Activated CD4-positive, alpha-beta T cell treated with anti-CD3 and anti-CD28 coated beads for 1 hour (primary cell): ENCODE measurements around the gene CLIP1.
"Not testable (repeated sequence)": the region's sequence is repeated elsewhere in the genome, so short reads cannot be mapped to it uniquely, and the experiment has no call there.

Experiments used
- DNase-seq: peaks from one replicate; pipeline ENCODE4 v3.0.0-alpha.2; 2020

Gene CLIP1

DNA sequence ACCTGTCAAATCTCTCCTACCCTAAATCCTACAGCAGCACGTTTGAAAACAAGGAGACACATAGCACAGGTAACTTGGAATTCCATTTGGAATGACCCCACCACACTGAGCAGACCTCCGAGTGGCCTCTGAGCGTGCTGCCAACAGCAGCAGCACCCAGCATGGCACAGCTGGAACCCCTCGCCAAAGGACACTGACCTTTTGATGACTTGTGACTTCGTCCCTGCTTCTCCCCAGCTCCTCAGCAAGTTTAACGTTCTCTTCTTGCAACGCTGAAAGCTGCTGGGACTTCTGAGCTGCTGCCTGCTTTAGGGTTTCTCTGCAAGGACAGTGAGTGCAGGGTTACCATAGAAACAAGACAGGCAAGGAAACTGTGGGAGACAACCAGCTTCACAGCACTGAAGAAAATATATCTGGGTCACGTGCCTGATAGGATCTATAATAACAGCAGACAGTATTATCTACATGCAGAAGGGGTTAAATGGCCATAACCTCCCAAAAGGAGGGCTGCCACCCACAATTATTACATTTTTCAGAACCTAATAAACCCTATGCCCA is 112.8 kb downstream of the CLIP1 start:
- no peak for DNase-seq

GRCh38 chr12:122308811-122309210 is 113.7 kb downstream of the CLIP1 start:
- no peak for DNase-seq

DNA sequence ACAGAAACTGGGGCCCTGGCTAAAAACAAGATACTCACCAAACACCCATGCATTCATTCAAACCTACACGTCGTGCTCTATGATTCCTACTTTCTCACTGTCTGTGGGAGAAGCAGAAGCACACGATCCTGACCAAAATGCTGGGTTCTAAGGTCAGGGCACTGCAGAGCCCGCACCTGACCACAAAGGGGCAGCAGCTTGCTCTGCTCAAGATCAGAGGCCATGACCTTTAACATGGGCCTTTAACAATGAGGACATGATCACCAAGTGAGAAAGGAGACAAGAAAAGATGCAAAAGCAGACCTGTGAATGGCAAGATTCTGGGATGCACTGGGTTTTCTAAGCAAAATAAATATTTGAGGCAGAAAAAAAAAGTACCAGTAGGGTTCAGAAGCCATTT is 116.1 kb downstream of the CLIP1 start:
- DNase-seq = no peak

DNA sequence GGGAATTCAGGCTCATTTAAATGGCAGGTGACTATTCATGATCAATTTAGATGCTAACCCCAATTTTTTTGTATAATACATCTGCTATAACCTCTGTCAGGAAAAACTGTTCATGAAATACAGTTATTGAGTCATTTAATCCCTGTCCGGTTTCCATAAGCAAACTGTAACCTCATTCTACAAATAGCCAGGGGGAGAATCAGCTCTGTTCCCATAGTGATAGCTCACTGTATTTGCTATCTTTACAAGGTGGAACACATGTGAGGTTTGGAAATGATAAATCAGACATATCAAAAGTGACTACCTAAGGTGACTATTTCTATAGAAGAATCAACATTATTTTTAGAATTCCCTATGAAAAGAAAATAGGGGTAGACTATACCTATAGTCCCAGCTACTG is 117.5 kb downstream of the CLIP1 start:
- no peak for DNase-seq

- DNase-seq = no peak
Observed at GRCh38 chr12:122303068-122303467, 119.4 kb downstream of the CLIP1 start.

DNA sequence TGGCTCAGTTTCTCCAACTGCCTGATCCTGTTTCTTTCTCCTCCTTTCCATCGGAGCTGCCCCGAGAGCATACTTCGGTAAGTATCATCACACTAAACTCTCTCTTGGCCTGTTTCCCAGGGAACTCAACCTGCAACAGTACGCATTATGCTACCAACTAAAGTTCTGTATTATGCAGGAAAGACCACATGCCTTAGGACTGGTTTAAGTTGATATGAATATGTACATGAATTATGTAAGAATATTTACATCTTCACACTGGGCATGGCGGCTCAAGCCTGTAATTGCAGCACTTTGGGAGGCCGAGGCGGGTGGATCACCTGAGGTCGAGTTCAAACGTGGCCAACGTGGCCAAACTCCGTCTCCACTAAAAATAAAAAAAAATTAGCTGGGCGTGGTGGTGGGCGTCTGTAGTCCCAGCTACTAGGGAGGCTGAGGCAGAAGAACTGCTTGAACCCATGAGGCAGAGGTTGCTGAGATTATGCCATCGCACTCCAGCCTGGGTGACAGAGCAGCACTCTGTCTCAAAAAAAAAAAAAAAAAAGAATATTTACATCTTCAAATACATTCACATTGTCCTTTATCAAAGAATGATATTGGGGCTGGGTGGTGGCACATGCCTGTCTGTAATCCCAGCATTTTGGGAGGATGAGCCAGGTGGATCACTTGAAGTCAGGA is 124.3 kb downstream of the CLIP1 start:
- no peak for DNase-seq

- DNase-seq = no peak
Observed at GRCh38 chr12:122297494-122297893, 125.0 kb downstream of the CLIP1 start.

- DNase-seq = no peak
Observed at GRCh38 chr12:122295877-122296276, 126.6 kb downstream of the CLIP1 start.

GRCh38 chr12:122293081-122293480 is 129.4 kb downstream of the CLIP1 start:
- DNase-seq = no peak

- DNase-seq = no peak
Observed at GRCh38 chr12:122291431-122291830, 131.0 kb downstream of the CLIP1 start.

- no peak for DNase-seq
Observed at GRCh38 chr12:122283680-122284079, 138.8 kb downstream of the CLIP1 start.

DNA sequence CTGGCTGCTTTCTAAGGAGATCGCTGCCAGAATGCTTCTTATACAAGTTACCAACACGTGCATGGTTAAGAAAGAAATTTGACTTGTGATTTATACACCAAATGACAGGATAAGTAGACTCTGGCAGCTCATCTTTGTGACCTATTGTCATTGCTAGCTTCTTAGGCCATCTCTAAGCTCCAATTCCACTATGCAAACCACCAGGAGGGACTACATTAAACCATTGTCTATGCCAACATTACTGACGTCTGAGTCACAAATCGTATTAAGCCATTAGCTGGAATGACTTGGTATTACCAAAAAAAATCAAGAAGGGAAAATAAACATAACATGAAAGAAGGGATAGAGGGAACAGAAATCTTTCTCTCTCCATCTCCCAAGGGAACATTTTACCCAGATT is 140.4 kb downstream of the CLIP1 start:
- DNase-seq = no peak

GRCh38 chr12:122276242-122276641 is 146.2 kb downstream of the CLIP1 start:
- no peak for DNase-seq

DNA sequence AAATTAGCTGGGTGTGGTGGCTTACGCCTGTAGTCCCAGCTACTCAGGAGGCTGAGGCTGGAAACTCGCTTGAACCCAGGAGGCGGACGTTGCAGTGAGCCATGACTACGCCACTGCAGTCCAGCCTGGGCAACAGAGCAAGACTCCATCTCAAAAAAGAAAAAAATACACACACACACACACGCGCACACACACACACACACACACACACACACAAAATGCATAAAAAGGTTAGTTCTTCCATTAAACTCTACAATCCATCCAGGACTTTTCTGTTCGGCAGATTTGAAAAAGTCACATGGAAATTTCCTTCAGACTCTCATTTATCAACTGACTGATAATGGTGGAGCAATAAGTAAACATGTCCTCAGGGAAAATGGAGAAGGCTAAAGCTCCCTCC is 147.0 kb downstream of the CLIP1 start:
- DNase-seq = no peak

GRCh38 chr12:122266230-122266901 is 156.1 kb downstream of the CLIP1 start, which contains the start of gene VPS33A:
VPS33A (minus strand) TSS chr12:122266494; CDS start chr12:122266408, 86 bp downstream.
- DNase-seq = peak; percentile 87

GRCh38 chr12:122265886-122266229 is 156.6 kb downstream of the CLIP1 start:
- no peak for DNase-seq

GRCh38 chr12:122265476-122265875 is 157.0 kb downstream of the CLIP1 start:
- no peak for DNase-seq

- DNase-seq = not testable (repeated sequence)
Observed at GRCh38 chr12:122260735-122261134, 161.7 kb downstream of the CLIP1 start.

GRCh38 chr12:122258939-122259338 is 163.5 kb downstream of the CLIP1 start:
- DNase-seq = not testable (repeated sequence)

DNA sequence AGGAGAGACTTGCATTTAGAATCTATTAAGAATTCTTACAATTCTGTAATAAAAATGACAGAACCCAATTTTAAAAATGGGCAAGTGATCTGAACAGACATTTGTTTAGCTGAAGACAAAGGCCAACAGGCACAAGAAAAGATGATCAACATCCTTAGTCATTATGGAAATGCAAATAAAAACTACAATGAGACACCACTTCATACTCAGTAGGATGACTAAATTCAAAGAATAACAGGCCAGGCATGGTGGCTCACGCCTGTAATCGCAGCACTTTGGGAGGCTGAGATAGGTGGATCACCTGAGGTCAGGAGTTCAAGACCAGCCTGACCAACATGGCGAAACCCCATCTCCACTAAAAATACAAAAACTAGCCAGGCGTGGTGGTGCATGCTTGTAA is 164.0 kb downstream of the CLIP1 start:
- DNase-seq = not testable (repeated sequence)

DNA sequence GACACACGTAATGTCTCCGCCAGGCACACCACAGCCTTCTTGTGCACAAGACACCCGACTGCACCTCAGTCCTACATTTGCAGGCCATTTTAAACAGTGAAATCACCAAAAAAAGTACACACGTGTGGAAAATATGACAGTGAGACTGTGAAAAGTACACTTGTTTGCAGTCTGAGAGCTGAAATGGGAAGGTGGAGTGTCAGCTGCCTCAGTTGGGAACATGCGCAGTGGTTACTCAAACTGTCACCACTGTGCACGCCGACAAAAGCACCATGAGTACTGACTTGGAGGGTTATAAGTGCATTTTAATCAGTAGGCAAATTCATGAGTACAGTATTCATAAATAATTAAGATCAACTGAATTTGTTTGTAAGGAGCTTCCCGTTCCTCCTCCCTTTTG is 171.9 kb downstream of the CLIP1 start:
- DNase-seq = no peak

DNA sequence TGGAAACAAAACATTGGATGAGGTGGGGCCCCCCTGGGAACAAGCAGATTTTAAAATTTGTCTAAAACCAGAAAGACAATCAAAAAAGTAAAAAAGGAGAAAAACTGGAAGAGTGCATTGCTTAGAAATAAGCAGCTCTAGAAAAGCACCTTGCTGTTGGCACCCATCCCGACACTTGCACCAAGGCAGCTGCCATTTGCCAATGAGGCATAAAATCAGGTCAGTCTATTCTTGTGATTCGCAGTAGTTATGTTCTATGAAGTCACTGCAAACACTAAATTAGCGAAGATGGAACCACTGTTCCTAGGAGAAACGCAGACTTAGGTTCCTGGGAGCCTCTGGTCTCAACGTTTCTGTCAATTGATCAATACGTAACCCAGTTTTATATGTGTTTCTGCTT is 172.4 kb downstream of the CLIP1 start:
- no peak for DNase-seq

- no peak for DNase-seq
Observed at GRCh38 chr12:122245553-122245952, 176.9 kb downstream of the CLIP1 start.

DNA sequence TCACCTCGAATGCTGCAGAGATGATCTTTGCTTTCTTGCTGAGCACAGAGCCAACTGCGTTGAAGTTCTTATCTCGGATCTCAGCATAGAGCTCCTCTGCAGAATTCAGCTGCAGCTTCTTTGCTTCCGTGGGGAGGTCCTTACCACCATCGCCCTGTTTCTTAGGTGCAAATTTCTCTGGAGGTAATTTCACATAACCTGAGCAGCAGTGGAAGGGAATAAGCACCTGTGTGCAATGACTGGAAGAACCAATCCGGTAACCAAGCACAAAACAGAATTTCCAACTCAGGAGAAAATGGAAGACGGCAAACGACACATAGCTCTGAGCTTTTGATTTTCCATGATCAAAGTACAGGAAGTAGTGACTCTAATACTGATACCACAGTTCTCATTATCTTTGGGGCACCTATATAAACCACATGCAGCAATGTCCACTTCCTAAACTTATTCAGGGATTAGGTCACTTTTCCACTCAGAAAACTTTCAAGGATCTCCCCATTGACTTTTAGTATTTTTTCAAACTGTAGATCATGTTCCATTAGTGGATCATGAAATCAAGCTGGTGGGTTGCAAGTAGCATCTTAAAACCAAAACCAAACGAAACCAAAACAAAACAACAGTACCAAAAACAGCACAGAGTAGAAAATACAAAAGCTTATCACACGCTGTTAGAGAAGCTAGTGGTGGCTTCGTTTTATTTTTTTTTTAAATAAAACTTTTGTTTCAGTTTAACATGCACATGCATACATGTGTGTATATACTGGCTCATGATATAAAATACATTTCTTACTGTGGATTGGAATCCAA is 177.7 kb downstream of the CLIP1 start:
- DNase-seq = no peak
